Stimulated activated CD8-positive, alpha-beta memory T cell treated with anti-CD3 and anti-CD28 coated beads, Interleukin-7, amount 100 ng/mL, for 24 hours (primary cell): ENCODE measurements around the gene IL17RD.

Experiments
- DNase-seq: peaks from one replicate; pipeline ENCODE4 v3.0.0-alpha.2; 2020; ENCODE audit warnings: low read depth

Gene IL17RD

DNA sequence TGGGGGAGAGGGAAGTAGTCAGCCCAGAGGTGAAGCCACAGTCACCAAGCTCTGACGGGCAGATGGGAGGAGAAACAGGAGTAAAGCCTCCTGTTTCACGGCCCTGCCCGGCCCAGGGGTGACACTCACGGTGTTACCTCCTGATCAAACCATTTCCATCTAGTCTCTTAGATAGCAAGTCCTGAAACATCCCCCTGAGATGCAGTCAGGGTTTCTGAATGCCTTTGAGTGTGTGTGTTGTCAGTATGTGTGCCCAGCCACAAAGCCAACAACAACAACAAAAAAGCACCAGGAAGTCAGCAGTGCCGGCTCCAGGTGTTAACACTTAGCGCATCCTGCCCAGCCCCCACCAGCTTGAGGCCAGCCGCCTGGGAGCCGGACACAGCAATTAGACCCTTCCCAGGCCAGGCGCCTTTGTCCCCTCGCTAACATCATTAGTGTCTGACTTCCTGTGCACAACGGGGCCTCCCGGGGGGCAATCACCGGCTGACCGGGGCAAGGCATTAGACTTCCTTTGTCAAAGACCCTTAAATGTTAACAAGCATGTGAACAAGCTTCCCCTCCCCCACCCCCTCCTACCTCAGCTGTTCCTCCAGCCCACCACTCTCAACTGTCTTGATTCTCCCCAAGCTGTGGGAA lies 34.5 kb downstream of the IL17RD start:
- DNase-seq: no peak

DNA sequence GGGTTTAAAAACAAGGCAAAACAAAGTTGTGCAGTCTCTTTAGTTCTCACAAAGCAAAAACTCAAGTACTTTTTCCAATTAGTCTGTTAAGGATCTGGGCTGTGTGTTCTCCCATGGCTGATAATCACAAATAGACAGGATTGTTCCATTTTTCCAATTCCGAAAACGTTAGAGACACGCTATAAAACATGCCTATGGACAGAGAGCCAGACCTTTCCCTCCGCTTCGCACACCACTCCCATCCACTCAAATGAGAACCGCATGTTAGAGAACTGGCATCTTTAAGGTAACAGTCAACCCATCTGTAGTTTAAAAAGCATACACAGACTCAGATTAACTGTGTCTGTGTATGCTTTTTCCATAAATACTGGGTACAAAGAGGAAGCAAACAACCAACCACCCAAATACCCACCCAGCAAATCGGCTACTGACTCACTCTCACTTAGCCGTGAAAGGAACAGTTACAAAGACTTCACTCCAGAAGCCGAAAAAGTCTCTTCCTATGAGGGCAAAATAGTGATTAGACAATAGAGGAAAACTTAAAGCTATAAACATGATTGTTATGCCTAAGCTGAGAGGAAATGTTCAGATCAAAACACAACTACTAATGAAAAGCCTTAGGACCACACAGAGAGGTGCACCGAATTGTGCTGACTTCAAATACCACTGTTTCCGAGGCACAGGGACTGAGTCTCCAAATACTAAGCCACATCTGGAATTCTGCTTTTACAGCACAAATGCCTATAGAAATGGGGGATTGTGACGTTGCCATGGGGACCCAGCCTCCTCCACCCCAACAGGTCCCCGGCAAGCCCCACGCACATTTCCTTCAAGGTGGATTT lies 36.1 kb downstream of the IL17RD start:
- no peak for DNase-seq

DNA sequence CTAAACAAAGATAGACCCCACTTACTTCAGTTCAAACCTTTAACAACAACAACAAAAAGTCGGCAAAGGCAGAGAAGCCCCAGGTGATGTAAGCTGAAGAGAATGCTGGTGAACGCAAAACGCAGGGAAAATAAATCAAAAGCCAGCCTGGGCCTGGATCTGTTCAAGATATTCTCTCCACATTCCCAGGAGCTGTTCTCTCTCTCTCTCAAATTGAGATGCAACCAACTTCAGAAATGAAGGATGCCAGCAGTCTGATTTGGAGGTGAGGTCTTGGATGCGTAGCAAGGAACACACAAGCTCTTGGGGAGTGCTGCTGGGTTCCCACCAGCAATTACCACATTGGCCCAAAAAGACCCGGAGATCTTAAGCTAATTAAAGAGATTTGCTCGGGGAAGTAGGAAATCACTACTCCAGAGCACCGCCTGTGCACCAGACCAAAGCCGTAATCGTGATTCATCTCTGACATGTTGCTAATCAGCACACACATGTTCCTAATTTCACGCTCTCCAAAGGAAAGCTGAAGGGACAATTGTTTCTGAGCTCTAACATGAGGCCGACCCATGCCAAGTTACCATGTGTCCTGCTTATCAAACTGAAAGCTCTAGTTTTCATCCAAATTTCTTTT lies 37.1 kb downstream of the IL17RD start:
- DNase-seq: no peak

DNA sequence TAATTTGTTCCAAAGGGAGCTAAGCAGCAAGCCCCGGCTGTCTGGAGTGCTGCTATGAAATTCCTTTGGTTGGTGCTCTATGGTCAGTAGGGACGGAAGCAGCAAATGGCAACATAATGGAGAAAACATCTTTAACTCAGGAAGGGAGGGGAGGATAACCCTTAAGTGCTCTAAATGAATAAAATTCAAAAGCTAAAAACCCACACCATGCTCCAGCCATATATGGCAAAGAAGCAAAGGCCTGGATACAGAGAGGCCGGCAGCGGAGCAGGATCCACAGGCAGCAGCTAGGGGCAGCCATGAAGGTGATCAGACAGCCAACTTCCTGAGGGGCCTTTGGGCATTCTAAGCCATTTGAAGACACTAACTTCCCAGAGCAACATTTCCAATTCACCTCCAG lies 38.9 kb downstream of the IL17RD start:
- no peak for DNase-seq

DNA sequence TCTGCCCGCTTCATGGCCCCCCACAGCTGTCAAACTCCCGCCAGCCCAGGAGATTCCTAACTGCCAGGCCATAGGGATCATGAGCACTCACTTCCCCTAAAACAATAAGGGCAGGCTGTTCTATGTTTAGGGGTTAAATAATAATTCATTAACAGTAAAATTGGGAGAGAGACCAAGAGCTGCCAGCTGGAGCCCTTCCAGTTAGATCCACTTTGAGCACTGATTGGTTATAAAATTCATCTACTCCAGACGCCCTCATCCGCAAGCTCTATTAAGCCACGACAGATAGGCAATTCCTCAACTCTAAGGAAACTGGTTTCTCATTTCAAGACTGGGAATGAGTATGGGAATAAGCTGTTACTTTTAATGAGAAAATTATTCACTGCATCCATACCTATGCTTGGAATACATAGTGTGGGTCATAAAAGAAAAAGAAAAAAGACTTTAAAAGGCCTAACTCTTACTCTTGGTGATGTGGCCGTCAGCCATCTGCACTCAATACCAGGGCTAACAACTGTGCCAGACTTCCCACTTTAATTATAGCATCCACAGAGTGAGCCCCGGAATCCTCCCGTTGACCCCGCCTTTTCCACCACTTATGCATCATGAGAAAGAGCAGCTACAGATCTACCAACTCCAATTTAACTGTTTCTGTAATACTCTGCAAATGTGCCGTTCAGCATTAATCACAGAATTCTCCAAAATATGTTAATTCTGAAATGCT lies 44.5 kb downstream of the IL17RD start:
- no peak for DNase-seq

DNA sequence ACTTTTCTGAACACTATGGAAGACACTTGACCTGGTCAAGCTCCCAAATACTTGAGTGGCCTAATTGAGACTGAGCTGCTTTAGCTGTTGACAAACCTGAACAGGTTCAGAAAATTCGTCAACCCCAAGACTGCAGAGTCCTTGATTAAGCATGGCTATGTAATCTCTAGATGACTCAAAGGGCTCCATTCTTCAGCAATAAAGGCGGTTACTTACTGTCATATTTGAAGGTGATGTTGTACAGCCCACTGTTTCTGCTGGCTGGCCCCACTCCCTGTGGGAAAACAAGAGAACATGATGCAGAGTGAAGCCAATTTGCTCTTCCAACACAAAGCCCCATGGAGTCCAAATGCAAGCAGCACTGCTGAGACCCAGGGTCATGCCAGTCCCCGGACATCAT lies 45.1 kb downstream of the IL17RD start:
- no peak for DNase-seq

DNA sequence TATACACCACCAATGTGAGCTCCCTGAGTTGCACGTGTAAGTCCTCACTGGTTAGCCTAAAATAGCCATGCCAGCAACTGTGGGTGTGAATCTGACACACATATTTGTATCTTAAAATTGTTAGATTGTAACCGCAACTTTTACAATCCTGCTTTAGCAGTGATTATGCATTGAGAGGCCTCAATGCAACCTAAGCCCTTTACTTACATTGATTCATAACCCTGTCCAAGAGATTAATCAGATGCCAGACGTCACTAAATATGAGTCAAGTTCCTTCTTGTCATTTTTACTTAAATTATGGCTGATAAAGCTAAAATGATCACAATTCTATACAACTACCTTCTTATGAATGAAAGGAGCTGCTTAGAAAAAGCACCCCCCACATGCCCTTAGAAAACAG lies 46.9 kb downstream of the IL17RD start:
- DNase-seq: no peak

DNA sequence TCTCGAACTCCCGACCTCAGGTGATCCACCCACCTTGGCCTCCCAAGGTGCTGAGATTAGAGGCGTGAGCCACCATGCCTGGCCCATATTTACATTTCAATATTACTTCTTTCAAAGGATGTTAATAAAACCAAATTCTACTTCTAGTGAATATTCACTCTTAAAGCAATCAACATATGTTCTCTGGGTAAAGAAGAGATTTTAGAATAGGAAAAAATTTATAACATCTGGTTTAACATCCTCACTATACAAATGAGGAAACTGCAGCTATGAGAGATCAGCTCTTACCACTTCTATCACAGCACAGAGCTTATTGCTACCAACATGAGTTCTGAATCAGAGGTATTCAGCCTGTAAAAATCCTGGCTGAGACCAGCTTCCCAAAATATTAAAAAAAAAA lies 48.7 kb downstream of the IL17RD start:
- DNase-seq: no peak

DNA sequence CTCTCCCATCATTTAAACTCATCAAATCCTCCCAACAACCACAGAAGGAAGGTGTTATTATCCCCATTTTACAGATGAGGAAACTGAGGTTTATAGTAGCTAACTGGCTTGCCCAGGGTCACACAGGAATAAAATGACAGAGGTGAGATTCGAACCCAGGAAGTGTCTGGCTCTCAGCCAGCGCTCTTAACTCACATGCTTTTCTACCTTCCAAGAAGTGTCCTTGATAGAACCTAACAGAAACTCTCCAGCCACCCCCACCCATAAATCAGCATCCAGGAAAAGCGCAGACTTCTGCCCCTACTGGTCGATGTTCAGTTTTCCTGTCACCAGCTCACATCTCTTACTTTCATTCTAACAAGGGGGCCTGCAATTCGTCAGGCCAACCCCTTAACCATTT lies 52.9 kb downstream of the IL17RD start:
- DNase-seq: no peak

DNA sequence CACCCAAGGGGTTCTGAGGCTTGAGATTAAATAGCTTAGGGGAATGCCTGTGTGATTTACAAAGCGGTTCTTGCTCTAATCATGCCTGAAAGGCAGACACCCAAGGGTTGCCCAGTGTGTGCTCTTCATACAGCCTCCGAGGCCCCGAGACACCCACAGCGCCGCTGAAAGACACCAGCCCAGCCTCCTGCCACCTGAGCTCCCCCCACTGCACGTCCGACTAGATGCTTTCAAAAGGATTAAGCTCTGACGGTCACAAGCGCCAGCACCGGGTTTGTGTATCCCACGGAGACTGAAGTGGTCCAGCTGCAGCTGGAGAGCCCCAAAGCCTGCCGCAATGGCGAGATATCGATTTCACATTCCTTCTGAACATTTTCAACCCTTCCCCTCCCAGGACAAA lies 54.4 kb downstream of the IL17RD start:
- DNase-seq: no peak

DNA sequence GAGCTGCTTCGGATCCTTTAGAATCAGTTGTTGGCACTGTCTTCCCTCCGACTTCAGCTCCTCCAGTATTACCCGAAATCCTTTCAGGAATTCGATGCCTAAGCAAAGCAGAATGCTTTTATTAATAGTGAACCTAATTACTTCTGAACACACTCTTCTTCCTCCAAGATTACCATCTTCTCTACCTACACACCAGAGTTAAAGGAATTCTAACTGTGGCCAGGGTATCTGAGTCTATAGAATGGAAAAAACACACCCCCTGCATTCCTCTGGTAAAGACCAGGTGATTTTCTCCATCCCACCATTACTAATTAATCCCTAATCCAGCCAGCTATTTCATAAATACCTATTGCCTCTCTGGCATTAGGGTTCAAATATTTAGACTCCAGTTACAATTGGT lies 54.9 kb downstream of the IL17RD start:
- no peak for DNase-seq

DNA sequence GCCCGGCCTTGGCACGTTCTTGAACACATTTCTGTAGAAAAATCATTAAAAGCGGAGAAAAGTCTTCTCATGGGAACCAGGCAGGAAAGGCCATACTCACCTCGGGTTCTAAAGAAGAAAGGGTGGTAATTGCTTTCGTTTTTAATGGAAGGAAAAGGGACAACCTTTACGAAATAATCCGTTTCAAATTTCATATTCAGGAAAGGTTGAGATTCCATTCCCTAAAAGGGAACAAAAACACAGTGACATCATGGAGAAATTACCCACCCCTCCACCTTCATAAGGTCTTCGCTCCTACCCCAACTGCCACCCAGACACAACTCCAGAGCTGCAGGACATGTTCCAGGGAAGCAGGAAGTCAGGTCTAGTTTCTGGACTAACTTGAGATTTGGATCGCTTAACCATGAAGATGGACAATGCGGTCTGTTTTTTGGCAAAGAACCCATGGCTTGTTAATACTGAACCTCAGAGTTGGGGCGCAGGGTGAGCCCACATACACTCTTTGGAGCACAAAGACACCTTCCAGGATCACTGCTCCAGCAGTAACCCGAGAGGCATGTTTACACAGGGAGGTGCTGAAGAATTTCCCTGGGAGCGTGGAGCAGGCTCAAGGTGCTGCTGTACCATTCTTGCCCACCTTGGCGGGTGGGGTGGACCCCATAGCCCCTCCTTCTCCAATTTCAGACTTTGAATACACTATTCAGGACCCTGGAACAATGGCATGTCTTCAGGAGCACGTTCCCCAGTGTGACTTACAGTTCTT lies 55.5 kb downstream of the IL17RD start:
- DNase-seq: no peak

DNA sequence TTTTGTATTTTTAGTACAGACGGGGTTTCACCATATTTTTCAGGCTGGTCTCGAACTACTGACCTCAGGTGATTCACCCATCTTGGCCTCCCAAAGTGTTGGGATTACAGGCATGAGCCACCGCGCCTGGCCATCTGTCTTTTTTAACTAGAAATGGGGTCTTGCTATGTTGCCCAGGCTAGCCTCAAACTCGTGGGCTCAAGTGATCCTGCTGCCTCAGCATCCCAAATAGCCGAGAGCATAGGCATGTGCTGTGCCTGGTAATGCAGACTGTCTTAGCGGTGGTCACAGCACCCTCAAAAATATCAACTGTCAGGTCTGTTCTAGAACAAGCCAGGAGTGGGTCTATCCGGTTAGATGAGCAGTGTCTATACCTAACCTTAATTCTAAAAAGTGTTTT lies 56.5 kb downstream of the IL17RD start:
- DNase-seq: no peak

DNA sequence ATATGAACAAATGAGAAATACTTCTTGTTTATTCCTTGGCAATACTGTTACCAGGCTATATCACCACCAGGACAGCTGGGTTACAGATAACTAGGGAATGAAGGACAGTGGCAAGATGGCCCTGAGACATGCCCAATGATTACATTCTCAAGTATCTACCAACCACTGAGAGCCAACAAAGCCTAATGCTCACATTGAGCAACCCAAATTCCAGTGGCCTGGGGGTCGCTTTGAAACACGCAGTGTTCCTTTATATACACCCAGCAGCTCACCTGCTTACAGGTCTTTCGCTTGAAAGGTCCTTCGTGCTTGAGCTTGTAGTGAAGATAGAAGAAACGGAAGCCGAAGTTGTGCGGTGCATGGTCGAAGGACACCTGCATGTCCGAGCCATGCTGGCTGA lies 59.6 kb downstream of the IL17RD start:
- DNase-seq: no peak

DNA sequence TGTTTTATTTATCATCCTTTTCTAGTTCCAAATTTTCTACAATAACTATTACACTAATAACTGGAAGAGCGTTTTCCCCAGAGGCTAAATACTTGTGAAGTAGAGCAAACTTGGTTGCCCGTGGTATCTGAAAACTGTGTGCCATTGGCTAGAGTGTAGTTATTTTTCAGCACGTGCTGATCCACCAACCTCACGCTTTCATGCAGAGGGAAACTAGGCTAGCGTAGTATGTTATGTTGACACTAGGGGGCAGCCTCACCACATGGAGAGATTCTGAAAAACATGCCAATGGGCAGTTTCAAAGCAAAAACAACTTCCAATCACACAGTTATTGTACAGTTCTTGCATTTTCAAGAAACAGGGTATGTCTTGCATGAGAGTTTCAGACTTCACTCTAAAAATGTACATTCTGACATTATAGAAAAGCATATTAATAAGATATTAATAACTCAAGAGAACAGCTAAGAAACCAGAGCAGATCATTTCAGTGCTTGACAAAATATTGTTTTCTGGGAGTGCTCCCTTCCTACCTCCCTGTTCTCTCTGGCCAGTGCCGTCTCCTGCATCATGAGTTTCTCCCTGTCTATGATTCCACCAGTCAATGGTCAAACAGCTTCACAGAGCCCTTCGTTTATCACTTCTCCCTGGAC lies 65.0 kb downstream of the IL17RD start:
- peak; percentile 43 for DNase-seq

DNA sequence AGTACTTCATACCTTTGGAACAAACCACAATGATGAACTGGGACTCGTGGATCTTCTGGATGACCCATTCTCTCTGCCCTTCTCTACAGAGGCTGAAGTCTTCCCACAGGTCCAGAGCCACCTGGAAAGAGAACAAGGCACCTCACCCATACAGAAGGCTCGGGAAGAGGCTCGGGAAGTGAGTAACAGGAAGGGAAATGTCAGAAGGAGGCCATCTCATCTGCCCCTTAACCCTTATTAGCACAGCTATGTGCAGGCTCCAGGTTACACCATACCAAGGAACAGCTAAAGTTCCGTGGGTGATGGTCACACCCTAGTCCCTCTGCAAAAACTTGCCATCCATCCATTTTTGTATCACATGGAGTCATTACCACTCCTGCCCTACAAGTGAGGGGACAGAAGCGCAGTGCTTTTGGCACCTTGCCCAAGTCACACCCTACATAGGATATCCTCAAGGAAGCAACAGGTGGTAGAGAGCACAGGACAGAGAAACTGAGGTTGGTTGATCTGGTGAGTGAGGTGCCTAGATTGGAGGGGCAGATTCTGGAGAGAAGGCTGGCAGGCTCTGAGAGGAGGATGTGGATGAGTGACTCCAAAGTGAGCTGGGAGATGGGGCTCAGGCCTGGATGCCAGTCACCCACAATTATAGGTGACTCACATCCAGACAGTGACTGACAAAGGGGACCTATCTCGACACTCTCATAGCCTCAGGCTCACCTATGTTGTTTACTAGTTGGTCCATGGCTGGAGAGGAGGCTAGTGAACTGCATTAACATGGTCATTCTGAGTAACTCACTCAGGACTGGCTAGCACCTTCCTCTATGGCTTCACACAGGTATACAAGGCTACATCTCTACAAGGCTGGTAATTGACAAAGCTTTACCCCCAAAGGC lies 66.5 kb downstream of the IL17RD start:
- no peak for DNase-seq

DNA sequence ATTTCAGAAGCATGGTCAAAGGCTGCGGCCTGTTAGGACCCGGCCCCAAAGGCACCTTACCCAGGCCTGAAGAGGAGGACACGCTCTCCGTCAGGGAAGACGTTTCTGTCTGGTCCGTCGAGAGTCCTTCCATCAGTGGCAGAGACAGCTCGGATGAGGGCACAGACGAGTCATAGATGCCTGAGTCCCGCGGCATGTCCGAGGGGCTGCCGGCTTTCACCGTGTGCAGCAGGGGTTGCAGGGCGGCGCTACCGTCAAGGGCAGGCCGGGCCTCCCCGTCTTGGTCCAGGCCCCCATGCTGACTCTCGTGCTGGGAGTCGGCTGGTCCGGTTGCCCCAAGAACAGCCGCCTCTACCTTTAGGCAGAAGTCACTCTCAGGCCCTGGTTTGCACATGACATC lies 67.6 kb downstream of the IL17RD start:
- no peak for DNase-seq

DNA sequence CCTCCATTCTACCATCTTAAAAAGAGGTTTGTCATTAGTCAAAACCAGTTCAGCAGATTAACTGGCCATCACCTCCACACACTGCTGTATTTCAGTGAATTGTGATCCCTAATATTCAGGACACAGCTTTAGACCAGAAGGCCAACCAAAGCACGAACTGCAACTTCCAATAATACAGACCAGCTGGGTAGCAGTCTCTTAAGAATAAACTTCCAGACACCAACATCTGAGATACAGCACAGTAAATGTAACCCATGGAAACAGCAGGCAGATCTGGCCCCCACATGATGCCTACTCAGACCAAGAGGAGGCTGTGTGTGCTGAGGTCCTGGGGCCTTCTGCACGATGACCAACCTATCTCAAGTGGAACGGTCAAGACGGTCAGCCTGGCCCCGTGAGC lies 69.8 kb downstream of the IL17RD start:
- DNase-seq: no peak

DNA sequence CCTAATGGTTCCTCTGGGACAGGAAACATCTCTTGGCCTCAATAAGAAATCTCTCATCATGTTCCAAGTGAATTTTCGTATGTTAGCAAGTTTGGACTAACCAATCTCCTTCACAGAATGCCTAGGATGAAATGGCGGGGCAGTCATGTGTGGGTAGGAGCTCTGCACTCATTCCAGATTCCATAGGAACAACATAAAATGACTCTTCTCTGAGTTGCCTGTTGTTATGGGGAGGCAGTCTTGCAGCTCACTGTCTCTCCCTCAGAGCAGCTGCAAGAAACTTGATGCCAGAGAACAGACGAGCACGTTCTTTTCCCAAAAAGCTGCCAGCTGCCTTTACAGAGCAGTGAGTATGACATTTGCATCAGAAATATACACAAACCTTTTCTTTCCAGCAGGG lies 70.6 kb downstream of the IL17RD start:
- no peak for DNase-seq

DNA sequence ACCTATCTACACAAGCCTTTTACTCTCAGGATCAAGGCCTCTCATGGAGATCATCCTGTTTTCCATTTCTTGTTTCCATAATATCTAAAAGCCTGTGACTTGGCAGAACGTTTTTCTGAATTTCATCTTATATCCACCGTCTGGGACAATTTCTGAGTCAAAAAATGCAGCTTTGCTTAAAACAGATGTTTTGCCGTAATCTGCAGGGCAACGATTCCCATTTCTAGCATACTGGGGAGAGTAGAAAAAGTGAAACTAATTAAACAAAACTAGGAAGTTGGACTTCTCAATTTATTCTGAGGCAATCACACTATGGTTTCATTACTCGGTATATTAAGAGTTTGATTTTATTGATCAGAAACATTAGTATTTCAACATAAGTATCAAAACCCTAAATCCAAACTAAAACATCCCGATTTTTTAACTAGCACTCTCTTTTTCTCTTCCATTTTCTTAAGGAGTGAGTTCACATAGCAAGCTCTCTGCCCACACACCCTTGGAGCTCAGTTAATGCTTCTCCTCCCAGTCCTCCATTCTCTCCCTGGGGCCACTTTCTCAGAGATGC lies 71.1 kb downstream of the IL17RD start:
- no peak for DNase-seq
